Choroid plexus epithelial cell (primary cell): ENCODE results near the gene TDP2.

Experiments used
- DNase-seq: peaks from one replicate; pipeline ENCODE4 v3.0.0-alpha.2; 2010; ENCODE audit warnings: low read depth
- H3K4me3 ChIP-seq: 2 replicates; pipeline ENCODE4 v1.5.1; 2011; ENCODE audit warnings: low read depth, mild to moderate bottlenecking, control low read depth, low read length, moderate library complexity
- CTCF ChIP-seq: conservative IDR thresholded peaks from 2 replicates; pipeline ENCODE4 v1.5.1; 2011; ENCODE audit warnings: low read depth, mild to moderate bottlenecking, control low read depth, inconsistent platforms, low read length, moderate library complexity

TDP2 gene

GRCh38 chr6:24607310-24608105, 59.2 kb downstream of the TDP2 start:
- H3K4me3 ChIP-seq: no peak overlapping the region
- no peak for DNase-seq
- TF ChIP-seq CTCF: no peak

GRCh38 chr6:24606200-24606930, 60.3 kb downstream of the TDP2 start:
- DNase-seq: no peak
- no peak for TF ChIP-seq CTCF
- no peak overlapping the region for H3K4me3 ChIP-seq

GRCh38 chr6:24603241-24603640, 63.5 kb downstream of the TDP2 start:
- peak; percentile 60 for DNase-seq
- H3K4me3 ChIP-seq: no peak overlapping the region
- TF ChIP-seq CTCF: no peak

GRCh38 chr6:24600903-24601302, 65.8 kb downstream of the TDP2 start:
- TF ChIP-seq CTCF: no peak
- DNase-seq: no peak
- no peak overlapping the region for H3K4me3 ChIP-seq
